Keratinocyte (primary cell): ENCODE measurements around the gene ARHGEF6. TPM values are rescaled to one million over a fixed set of nuclear protein-coding genes. Genes with fewer than 3 reads are reported as not detected.
"Not testable (repeated sequence)": the region's sequence is repeated elsewhere in the genome, so short reads cannot be mapped to it uniquely, and the experiment has no call there.

Experiments
- DNase-seq: peaks from one replicate; pipeline ENCODE4 v3.0.0-alpha.2; 2011; ENCODE audit warnings: low read depth, missing footprints, low spot score
- FAIRE-seq: peaks from 2 replicates; lab custom pipeline; 2011; peaks lifted over from hg19 to GRCh38; lab: Jason Lieb, UNC
- H2AFZ ChIP-seq: 2 replicates; pipeline ENCODE4 v1.6.0; 2012; ENCODE audit warnings: low read length, control low read depth, inconsistent platforms; ENCODE audit not compliant: control insufficient read depth
- H3K27ac ChIP-seq: 2 replicates; pipeline ENCODE4 v1.5.1; 2011; ENCODE audit warnings: low read length; ENCODE audit not compliant: control insufficient read depth, insufficient read depth
- H3K27me3 ChIP-seq: 3 replicates; pipeline ENCODE4 v1.6.0; 2011; ENCODE audit warnings: low read length; ENCODE audit not compliant: control insufficient read depth, insufficient read depth; ENCODE audit errors: extremely low read depth
- H3K36me3 ChIP-seq, 2 experiments: 2 replicates in 1 of 2; 3 replicates in 1 of 2; pipeline ENCODE4 v1.5.1; 2011; ENCODE audit warnings: low read length in 2 of 2, mild to moderate bottlenecking in 1 of 2; ENCODE audit not compliant: control insufficient read depth in 2 of 2, insufficient read depth in 2 of 2; ENCODE audit errors: extremely low read depth in 1 of 2
- H3K4me1 ChIP-seq: 3 replicates; pipeline ENCODE4 v1.5.1; 2011; ENCODE audit warnings: low read length; ENCODE audit not compliant: control insufficient read depth, insufficient read depth; ENCODE audit errors: extremely low read depth
- H3K4me2 ChIP-seq: 3 replicates; pipeline ENCODE4 v1.6.0; 2011; ENCODE audit warnings: low read depth, low read length; ENCODE audit not compliant: control insufficient read depth, insufficient read depth; ENCODE audit errors: extremely low read depth
- H3K4me3 ChIP-seq, 3 experiments: fragments of 200-600 bp in 1 of 3; sonication (generic) in 1 of 3; 2 replicates in 2 of 3; 3 replicates in 1 of 3; pipeline ENCODE4 v1.5.1; 2011 to 2016; ENCODE audit warnings: low read length in 3 of 3, mild to moderate bottlenecking in 3 of 3, control low read depth in 2 of 3, inconsistent platforms in 1 of 3, low read depth in 1 of 3, mixed read lengths in 1 of 3, mixed run types in 1 of 3, moderate library complexity in 1 of 3; ENCODE audit not compliant: control insufficient read depth in 2 of 3, insufficient read depth in 2 of 3; ENCODE audit errors: extremely low read depth in 1 of 3
- H3K79me2 ChIP-seq: 2 replicates; pipeline ENCODE4 v1.6.0; 2012; ENCODE audit warnings: low read length; ENCODE audit not compliant: control insufficient read depth, insufficient read depth
- H3K9ac ChIP-seq: 3 replicates; pipeline ENCODE4 v1.6.0; 2011; ENCODE audit warnings: low read length; ENCODE audit not compliant: control insufficient read depth, insufficient read depth; ENCODE audit errors: extremely low read depth
- H3K9me1 ChIP-seq: 3 replicates; pipeline ENCODE4 v1.6.0; 2011; ENCODE audit warnings: low read length; ENCODE audit not compliant: control insufficient read depth, insufficient read depth; ENCODE audit errors: extremely low read depth
- H3K9me3 ChIP-seq: 2 replicates; pipeline ENCODE4 v1.5.1; 2012; ENCODE audit warnings: low read depth, low read length; ENCODE audit not compliant: control insufficient read depth
- H4K20me1 ChIP-seq: 3 replicates; pipeline ENCODE4 v1.6.0; 2011; ENCODE audit warnings: low read length; ENCODE audit not compliant: control insufficient read depth, insufficient read depth; ENCODE audit errors: extremely low read depth
- EZH2 ChIP-seq: IDR thresholded peaks from one replicate; pipeline ENCODE4 v1.6.1; 2012; ENCODE audit warnings: inconsistent platforms, mild to moderate bottlenecking, low read length, moderate library complexity
- dilution Hi-C: fragments of 300-500 bp; cut with MboI; formaldehyde crosslinking; loops from one replicate; pipeline ENCODE4 v1.7.0; 2020; ENCODE audit warnings: low sequenced_read_pairs; ENCODE audit not compliant: extremely low pct_ligation_motif_present
- polyA plus RNA-seq, 5 experiments: library from polyadenylated mRNA; depleted of rRNA in 3 of 5; stranded (reverse) in 3 of 5; stranded (forward) in 1 of 5; unstranded in 1 of 5; fragments of >200 nt; gene quantifications; 1 replicate in 1 of 5; 2 replicates in 3 of 5; 3 replicates in 1 of 5; pipeline versions ENCODE4 v1.2.1 to v1.2.3, GENCODE V29; 2011 to 2012; ENCODE audit warnings: missing spikeins in 2 of 5, low read depth in 1 of 5, low replicate concordance in 1 of 5
- TF ChIP-seq, protein P1 (sequence below), 3 experiments: IDR thresholded peaks in 1 of 3; conservative IDR thresholded peaks in 1 of 3; optimal IDR thresholded peaks in 1 of 3; 2 replicates in 2 of 3; 3 replicates in 1 of 3; pipeline versions ENCODE3 to v1.5.1; 2011; ENCODE audit warnings: low read length in 3 of 3, mild to moderate bottlenecking in 3 of 3, moderate library complexity in 2 of 3, control low read depth in 1 of 3, inconsistent platforms in 1 of 3; ENCODE audit not compliant: insufficient read depth in 2 of 3; ENCODE audit errors: extremely low read depth in 1 of 3

The ARHGEF6 gene
- polyA plus RNA-seq, 1 donor (not counting 4 experiments of a cell fraction or from before 2014, with no cell fraction given) = 0.18 TPM

- no peak for TF ChIP-seq EZH2
- TF ChIP-seq, protein P1, sequence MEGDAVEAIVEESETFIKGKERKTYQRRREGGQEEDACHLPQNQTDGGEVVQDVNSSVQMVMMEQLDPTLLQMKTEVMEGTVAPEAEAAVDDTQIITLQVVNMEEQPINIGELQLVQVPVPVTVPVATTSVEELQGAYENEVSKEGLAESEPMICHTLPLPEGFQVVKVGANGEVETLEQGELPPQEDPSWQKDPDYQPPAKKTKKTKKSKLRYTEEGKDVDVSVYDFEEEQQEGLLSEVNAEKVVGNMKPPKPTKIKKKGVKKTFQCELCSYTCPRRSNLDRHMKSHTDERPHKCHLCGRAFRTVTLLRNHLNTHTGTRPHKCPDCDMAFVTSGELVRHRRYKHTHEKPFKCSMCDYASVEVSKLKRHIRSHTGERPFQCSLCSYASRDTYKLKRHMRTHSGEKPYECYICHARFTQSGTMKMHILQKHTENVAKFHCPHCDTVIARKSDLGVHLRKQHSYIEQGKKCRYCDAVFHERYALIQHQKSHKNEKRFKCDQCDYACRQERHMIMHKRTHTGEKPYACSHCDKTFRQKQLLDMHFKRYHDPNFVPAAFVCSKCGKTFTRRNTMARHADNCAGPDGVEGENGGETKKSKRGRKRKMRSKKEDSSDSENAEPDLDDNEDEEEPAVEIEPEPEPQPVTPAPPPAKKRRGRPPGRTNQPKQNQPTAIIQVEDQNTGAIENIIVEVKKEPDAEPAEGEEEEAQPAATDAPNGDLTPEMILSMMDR (optimal IDR thresholded peaks at IDR 0.05 in 1 of 3, IDR thresholded peaks at IDR 0.05 in 1 of 3, conservative IDR thresholded peaks at IDR 0.05 in 1 of 3; ENCODE audit: extremely low read depth in 1 of 3, insufficient read depth in 2 of 3, low read length in 3 of 3) = no peak
- no peak for FAIRE-seq
Observed at GRCh38 chrX:136802515-136802914, 21.8 kb upstream of the ARHGEF6 start.

DNA sequence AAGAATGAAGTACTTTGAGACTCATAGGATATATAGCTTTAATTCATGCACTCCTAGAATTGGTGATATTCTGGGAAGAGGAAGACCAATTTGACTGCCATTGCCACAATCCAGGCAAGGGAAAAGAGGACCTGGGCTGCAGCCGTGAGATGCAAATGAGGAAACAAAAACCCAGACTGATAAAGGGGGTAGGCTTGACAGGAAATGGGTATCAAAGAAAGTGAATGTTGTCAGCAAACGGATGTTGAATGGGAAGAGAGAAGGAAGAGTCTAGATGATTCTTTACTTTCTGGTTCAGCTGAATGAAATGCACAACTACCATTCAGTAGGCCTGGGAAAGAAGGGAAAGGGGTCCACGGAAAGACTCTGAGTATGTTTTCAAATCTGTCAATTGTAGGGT is 17.1 kb upstream of the ARHGEF6 start:
- H3K79me2 ChIP-seq = no peaks in the 10 kb centered on the region
- H3K27ac ChIP-seq = no peak overlapping the region
- H3K9me1 ChIP-seq = no peaks in the 10 kb centered on the region
- H3K9me3 ChIP-seq = no peaks in the 10 kb centered on the region
- no peaks in the 10 kb centered on the region for H3K4me1 ChIP-seq
- H3K27me3 ChIP-seq = no peaks in the 10 kb centered on the region
- H2AFZ ChIP-seq = no peak overlapping the region
- DNase-seq = no peak
- H3K4me2 ChIP-seq = no peak overlapping the region
- no peak overlapping the region for H3K9ac ChIP-seq
- no peak overlapping the region for H3K4me3 ChIP-seq
- no peak for TF ChIP-seq EZH2
- TF ChIP-seq, protein P1 (optimal IDR thresholded peaks at IDR 0.05 in 1 of 3, IDR thresholded peaks at IDR 0.05 in 1 of 3, conservative IDR thresholded peaks at IDR 0.05 in 1 of 3; ENCODE audit: extremely low read depth in 1 of 3, insufficient read depth in 2 of 3, low read length in 3 of 3) = no peak
- no peaks in the 10 kb centered on the region for H3K36me3 ChIP-seq
- H4K20me1 ChIP-seq = no peaks in the 10 kb centered on the region
- no peak for FAIRE-seq
- dilution Hi-C loops = no loop called here

More at GRCh38 chrX:136802515-136802914, 21.8 kb upstream of the ARHGEF6 start:
- H3K36me3 ChIP-seq = no peaks in the 10 kb centered on the region
- H3K79me2 ChIP-seq = no peaks in the 10 kb centered on the region
- H3K4me2 ChIP-seq = no peak overlapping the region
- H3K4me3 ChIP-seq = no peak overlapping the region
- DNase-seq = no peak
- H3K9me1 ChIP-seq = no peaks in the 10 kb centered on the region
- dilution Hi-C loops = no loop called here
- no peaks in the 10 kb centered on the region for H3K9me3 ChIP-seq
- no peak overlapping the region for H3K9ac ChIP-seq
- no peak overlapping the region for H2AFZ ChIP-seq
- H3K4me1 ChIP-seq = no peaks in the 10 kb centered on the region
- no peaks in the 10 kb centered on the region for H4K20me1 ChIP-seq
- H3K27me3 ChIP-seq = no peaks in the 10 kb centered on the region
- H3K27ac ChIP-seq = no peak overlapping the region

DNA sequence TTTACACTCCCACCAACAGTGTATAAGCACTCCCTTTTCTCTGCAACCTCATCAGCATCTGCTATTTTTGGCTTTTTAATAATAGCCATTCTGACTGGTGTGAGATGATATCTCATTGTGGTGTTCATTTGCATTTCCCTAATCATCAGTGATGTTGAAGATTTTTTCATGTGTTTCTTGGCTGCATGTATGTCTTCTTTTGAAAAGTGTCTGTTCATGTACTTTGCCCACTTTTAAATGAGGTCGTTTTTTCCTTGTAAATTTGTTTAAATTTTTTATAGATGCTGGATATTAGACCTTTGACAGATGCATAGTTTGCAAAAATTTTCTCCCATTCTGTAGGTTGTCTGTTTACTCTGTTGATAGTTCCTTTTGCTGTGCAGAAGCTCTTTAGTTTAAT is 14.4 kb upstream of the ARHGEF6 start:
- H3K9me1 ChIP-seq, H3K27me3 ChIP-seq, H3K4me1 ChIP-seq, H4K20me1 ChIP-seq, H3K4me2 ChIP-seq, H3K27ac ChIP-seq, H3K79me2 ChIP-seq, H3K9me3 ChIP-seq, H3K36me3 ChIP-seq, H2AFZ ChIP-seq, H3K4me3 ChIP-seq, DNase-seq, H3K9ac ChIP-seq, FAIRE-seq, dilution Hi-C loops: not testable (repeated sequence)

- H3K27me3 ChIP-seq, H3K27ac ChIP-seq, H3K4me1 ChIP-seq, H3K9me3 ChIP-seq, DNase-seq, H2AFZ ChIP-seq, H3K9me1 ChIP-seq, H3K36me3 ChIP-seq, FAIRE-seq, H3K9ac ChIP-seq, H3K4me2 ChIP-seq, H3K4me3 ChIP-seq, dilution Hi-C loops, H3K79me2 ChIP-seq, H4K20me1 ChIP-seq: not testable (repeated sequence)
Observed at GRCh38 chrX:136794660-136795059, 13.9 kb upstream of the ARHGEF6 start.
